Measurements from ENCODE around the gene EIF5A.
"Not testable (repeated sequence)": the region's sequence is repeated elsewhere in the genome, so short reads cannot be mapped to it uniquely, and the experiment has no call there.

- TF ChIP-seq, protein P1, sequence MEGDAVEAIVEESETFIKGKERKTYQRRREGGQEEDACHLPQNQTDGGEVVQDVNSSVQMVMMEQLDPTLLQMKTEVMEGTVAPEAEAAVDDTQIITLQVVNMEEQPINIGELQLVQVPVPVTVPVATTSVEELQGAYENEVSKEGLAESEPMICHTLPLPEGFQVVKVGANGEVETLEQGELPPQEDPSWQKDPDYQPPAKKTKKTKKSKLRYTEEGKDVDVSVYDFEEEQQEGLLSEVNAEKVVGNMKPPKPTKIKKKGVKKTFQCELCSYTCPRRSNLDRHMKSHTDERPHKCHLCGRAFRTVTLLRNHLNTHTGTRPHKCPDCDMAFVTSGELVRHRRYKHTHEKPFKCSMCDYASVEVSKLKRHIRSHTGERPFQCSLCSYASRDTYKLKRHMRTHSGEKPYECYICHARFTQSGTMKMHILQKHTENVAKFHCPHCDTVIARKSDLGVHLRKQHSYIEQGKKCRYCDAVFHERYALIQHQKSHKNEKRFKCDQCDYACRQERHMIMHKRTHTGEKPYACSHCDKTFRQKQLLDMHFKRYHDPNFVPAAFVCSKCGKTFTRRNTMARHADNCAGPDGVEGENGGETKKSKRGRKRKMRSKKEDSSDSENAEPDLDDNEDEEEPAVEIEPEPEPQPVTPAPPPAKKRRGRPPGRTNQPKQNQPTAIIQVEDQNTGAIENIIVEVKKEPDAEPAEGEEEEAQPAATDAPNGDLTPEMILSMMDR (IDR thresholded peaks at IDR 0.05; ENCODE audit: low read length) = not testable (repeated sequence)
- TF ChIP-seq EZH2phosphoT487 (IDR thresholded peaks at IDR 0.05; ENCODE audit: low read length) = not testable (repeated sequence)
Measured at GRCh38 chr17:7335765-7336164, 28.3 kb downstream of the EIF5A start.
